Measurements from ENCODE around the gene CDH23. TPM values are rescaled to one million over a fixed set of nuclear protein-coding genes. Genes with fewer than 3 reads are reported as not detected.

CDH23 gene
- total and polyA plus RNA-seq, 10 of the 15 experiments (the other 5 are each of a cell fraction or from before 2014, with no cell fraction given), result 0.09 to 0.40 (median 0.15) TPM; not detected in 1

- peak; percentile 59; the same call in 1 of the 2 replicates for TF ChIP-seq ATF2 (IDR thresholded peaks at IDR 0.05; ENCODE audit: low read length)
- peak; percentile 42 for TF ChIP-seq SP1 (IDR thresholded peaks at IDR 0.05; ENCODE audit: low read depth, low read length)
- TF ChIP-seq, protein P1, sequence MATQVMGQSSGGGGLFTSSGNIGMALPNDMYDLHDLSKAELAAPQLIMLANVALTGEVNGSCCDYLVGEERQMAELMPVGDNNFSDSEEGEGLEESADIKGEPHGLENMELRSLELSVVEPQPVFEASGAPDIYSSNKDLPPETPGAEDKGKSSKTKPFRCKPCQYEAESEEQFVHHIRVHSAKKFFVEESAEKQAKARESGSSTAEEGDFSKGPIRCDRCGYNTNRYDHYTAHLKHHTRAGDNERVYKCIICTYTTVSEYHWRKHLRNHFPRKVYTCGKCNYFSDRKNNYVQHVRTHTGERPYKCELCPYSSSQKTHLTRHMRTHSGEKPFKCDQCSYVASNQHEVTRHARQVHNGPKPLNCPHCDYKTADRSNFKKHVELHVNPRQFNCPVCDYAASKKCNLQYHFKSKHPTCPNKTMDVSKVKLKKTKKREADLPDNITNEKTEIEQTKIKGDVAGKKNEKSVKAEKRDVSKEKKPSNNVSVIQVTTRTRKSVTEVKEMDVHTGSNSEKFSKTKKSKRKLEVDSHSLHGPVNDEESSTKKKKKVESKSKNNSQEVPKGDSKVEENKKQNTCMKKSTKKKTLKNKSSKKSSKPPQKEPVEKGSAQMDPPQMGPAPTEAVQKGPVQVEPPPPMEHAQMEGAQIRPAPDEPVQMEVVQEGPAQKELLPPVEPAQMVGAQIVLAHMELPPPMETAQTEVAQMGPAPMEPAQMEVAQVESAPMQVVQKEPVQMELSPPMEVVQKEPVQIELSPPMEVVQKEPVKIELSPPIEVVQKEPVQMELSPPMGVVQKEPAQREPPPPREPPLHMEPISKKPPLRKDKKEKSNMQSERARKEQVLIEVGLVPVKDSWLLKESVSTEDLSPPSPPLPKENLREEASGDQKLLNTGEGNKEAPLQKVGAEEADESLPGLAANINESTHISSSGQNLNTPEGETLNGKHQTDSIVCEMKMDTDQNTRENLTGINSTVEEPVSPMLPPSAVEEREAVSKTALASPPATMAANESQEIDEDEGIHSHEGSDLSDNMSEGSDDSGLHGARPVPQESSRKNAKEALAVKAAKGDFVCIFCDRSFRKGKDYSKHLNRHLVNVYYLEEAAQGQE (IDR thresholded peaks at IDR 0.05; ENCODE audit: low read depth, low read length), result no peak
- no peak for TF ChIP-seq ZNF207 (IDR thresholded peaks at IDR 0.05; ENCODE audit: borderline replicate concordance)
- no peak for TF ChIP-seq NR2C1 (IDR thresholded peaks at IDR 0.05)
- no peak for TF ChIP-seq JUNB (IDR thresholded peaks at IDR 0.05)
- TF ChIP-seq SRF (IDR thresholded peaks at IDR 0.05; ENCODE audit: low read depth in 2 of 2, low read length in 2 of 2), result no peak
- no peak for TF ChIP-seq ZZZ3 (IDR thresholded peaks at IDR 0.05; ENCODE audit: control insufficient read depth, insufficient read length, low read depth)
- TF ChIP-seq BCL11A (IDR thresholded peaks at IDR 0.05; ENCODE audit: low read depth, low read length), result peak; percentile 67
- no peak for TF ChIP-seq MYB (IDR thresholded peaks at IDR 0.05; ENCODE audit: borderline replicate concordance, low read depth, low read length)
- TF ChIP-seq, protein P2, sequence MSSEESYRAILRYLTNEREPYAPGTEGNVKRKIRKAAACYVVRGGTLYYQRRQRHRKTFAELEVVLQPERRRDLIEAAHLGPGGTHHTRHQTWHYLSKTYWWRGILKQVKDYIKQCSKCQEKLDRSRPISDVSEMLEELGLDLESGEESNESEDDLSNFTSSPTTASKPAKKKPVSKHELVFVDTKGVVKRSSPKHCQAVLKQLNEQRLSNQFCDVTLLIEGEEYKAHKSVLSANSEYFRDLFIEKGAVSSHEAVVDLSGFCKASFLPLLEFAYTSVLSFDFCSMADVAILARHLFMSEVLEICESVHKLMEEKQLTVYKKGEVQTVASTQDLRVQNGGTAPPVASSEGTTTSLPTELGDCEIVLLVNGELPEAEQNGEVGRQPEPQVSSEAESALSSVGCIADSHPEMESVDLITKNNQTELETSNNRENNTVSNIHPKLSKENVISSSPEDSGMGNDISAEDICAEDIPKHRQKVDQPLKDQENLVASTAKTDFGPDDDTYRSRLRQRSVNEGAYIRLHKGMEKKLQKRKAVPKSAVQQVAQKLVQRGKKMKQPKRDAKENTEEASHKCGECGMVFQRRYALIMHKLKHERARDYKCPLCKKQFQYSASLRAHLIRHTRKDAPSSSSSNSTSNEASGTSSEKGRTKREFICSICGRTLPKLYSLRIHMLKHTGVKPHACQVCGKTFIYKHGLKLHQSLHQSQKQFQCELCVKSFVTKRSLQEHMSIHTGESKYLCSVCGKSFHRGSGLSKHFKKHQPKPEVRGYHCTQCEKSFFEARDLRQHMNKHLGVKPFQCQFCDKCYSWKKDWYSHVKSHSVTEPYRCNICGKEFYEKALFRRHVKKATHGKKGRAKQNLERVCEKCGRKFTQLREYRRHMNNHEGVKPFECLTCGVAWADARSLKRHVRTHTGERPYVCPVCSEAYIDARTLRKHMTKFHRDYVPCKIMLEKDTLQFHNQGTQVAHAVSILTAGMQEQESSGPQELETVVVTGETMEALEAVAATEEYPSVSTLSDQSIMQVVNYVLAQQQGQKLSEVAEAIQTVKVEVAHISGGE (CRISPR knock-in tag; IDR thresholded peaks at IDR 0.05), result no peak
- TF ChIP-seq IRF3 (IDR thresholded peaks at IDR 0.05), result no peak
- TF ChIP-seq, protein P3, sequence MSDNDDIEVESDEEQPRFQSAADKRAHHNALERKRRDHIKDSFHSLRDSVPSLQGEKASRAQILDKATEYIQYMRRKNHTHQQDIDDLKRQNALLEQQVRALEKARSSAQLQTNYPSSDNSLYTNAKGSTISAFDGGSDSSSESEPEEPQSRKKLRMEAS (IDR thresholded peaks at IDR 0.05; ENCODE audit: low read depth, low read length), result no peak
- TF ChIP-seq SREBF1 (IDR thresholded peaks at IDR 0.05; ENCODE audit: low read length), result no peak
- TF ChIP-seq SREBF2 (IDR thresholded peaks at IDR 0.05; ENCODE audit: low read length), result no peak
- no peak for TF ChIP-seq BMI1 (IDR thresholded peaks at IDR 0.05; ENCODE audit: borderline replicate concordance)
- no peak for TF ChIP-seq MEF2A (IDR thresholded peaks at IDR 0.05; ENCODE audit: insufficient read depth, low read depth, low read length)
- peak; percentile 30; the same call in 1 of the 2 replicates for TF ChIP-seq NR2F1 (conservative IDR thresholded peaks at IDR 0.05)
- no peak for TF ChIP-seq ASH2L (IDR thresholded peaks at IDR 0.05; ENCODE audit: borderline replicate concordance, low read depth)
- TF ChIP-seq NFYB (IDR thresholded peaks at IDR 0.05; ENCODE audit: insufficient read depth, low read depth, low read length), result no peak
- TF ChIP-seq CHD2 (IDR thresholded peaks at IDR 0.05; ENCODE audit: borderline replicate concordance, low read depth, low read length), result no peak
- peak; percentile 90 for TF ChIP-seq ATF7 (IDR thresholded peaks at IDR 0.05; ENCODE audit: low read depth)
Observed at GRCh38 chr10:71697938-71698709, 301.4 kb downstream of the CDH23 start (continued).

Measured in GM12878 (cell line).